H1 (cell line): Measurements from ENCODE around the gene C14orf132. TPM values are rescaled to one million over a fixed set of nuclear protein-coding genes. Genes with fewer than 3 reads are reported as not detected.

Source experiments
- BACH1 ChIP-seq: IDR thresholded peaks from 2 replicates; pipeline ENCODE4 v1.6.1; 2012; ENCODE audit warnings: low read length, improper control_type of control experiment
- EGR1 ChIP-seq: IDR thresholded peaks from 2 replicates; pipeline ENCODE4 v1.6.1; 2011; ENCODE audit warnings: low read depth, low read length, borderline replicate concordance
- HDAC2 ChIP-seq, 2 experiments: fragments of 300-600 bp in 1 of 2; sonication (generic) in 1 of 2; IDR thresholded peaks; 2 replicates each; pipeline ENCODE4 v1.6.1; 2011 to 2012; ENCODE audit warnings: low read depth in 2 of 2, low read length in 2 of 2, mild to moderate bottlenecking in 2 of 2, moderate library complexity in 2 of 2, borderline replicate concordance in 1 of 2, inconsistent platforms in 1 of 2
- KDM1A ChIP-seq: fragments of 200-600, 300-600 bp; sonication (generic); IDR thresholded peaks from 2 replicates; pipeline ENCODE4 v1.7.1; 2016; ENCODE audit warnings: mild to moderate bottlenecking, low read length, borderline replicate concordance
- RXRA ChIP-seq: IDR thresholded peaks from 2 replicates; pipeline ENCODE4 v1.6.1; 2011; ENCODE audit warnings: low read depth, mild to moderate bottlenecking, low read length, moderate library complexity; ENCODE audit not compliant: insufficient read depth
- SP1 ChIP-seq: IDR thresholded peaks from 2 replicates; pipeline ENCODE4 v1.6.1; 2011; ENCODE audit warnings: low read depth, low read length
- TCF12 ChIP-seq: IDR thresholded peaks from 2 replicates; pipeline ENCODE4 v1.6.1; 2011; ENCODE audit warnings: low read depth, mild to moderate bottlenecking, low read length
- polyA plus RNA-seq, 7 experiments: library from polyadenylated mRNA; depleted of rRNA in 3 of 7; stranded (reverse) in 5 of 7; unstranded in 2 of 7; fragments of >200 nt in 5 of 7; fragments of 200-250 nt in 2 of 7; gene quantifications; 1 replicate in 5 of 7; 2 replicates in 1 of 7; 4 replicates in 1 of 7; pipeline versions ENCODE4 v1.2.1 to v1.2.3, GENCODE V29; 2011 to 2013; ENCODE audit warnings: missing spikeins in 2 of 7, mixed read lengths in 2 of 7
- total RNA-seq: library from RNA; stranded (reverse); fragmentation: NEBNext Ultra II Directional; extraction: Animal tissue kit (Norgen Biotek cat#: 25700); gene quantifications from 2 replicates; pipeline ENCODE4 v1.2.1, GENCODE V29; 2021

C14orf132 gene
- total and polyA plus RNA-seq, 2 of the 8 experiments (the other 6 are each of a cell fraction or from before 2014, with no cell fraction given) = 11.7 to 32.5 TPM

- TF ChIP-seq EGR1 = no peak
- no peak for TF ChIP-seq HDAC2 (IDR thresholded peaks at IDR 0.05; ENCODE audit: borderline replicate concordance in 1 of 2, low read depth in 2 of 2, low read length in 2 of 2)
- TF ChIP-seq TCF12 = no peak
- no peak for TF ChIP-seq BACH1
- TF ChIP-seq RXRA = no peak
- no peak for TF ChIP-seq SP1
- no peak for TF ChIP-seq KDM1A
- TF ChIP-seq, all 59 proteins: peak for 0
Measured at GRCh38 chr14:96094211-96094610, 55.0 kb downstream of the C14orf132 start (continued).
